Measurements from ENCODE around the gene MACROD1.

Gene MACROD1, protein sequence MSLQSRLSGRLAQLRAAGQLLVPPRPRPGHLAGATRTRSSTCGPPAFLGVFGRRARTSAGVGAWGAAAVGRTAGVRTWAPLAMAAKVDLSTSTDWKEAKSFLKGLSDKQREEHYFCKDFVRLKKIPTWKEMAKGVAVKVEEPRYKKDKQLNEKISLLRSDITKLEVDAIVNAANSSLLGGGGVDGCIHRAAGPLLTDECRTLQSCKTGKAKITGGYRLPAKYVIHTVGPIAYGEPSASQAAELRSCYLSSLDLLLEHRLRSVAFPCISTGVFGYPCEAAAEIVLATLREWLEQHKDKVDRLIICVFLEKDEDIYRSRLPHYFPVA
- total RNA-seq = 2.2 to 3.3 (median 2.3) reads per million in 3 donors

GRCh38 chr11:64165842-64166635 lies at the start of gene MACROD1:
Gene MACROD1, minus strand, starts transcription at chr11:64166113. Its CDS starts 119 bp downstream, at chr11:64165994.
- peaks cover 11% of the 10 kb centered on the region for H3K4me1 ChIP-seq (ENCODE audit: control insufficient read depth, insufficient read depth, low read length, poor library complexity, severe bottlenecking)
- H3K27ac ChIP-seq (ENCODE audit: insufficient read depth, low read length, poor library complexity, severe bottlenecking) = peak within 1 kb of the TSS; percentile 49
- peak within 1 kb of the TSS; percentile 83 for H3K4me3 ChIP-seq (ENCODE audit: insufficient read depth, low read depth, low read length, poor library complexity, severe bottlenecking)
- no peaks in the 10 kb centered on the region for H3K9me3 ChIP-seq (ENCODE audit: control insufficient read depth, low read length)
- DNase-seq = peak; percentile 55 to 64 (median 63)
- no peaks in the 10 kb centered on the region for H3K36me3 ChIP-seq (ENCODE audit: control insufficient read depth, insufficient read depth, low read length)
- no peaks in the 10 kb centered on the region for H3K27me3 ChIP-seq (replicated peaks; ENCODE audit: control insufficient read depth, insufficient read depth, low read length, poor library complexity, severe bottlenecking)

DNA sequence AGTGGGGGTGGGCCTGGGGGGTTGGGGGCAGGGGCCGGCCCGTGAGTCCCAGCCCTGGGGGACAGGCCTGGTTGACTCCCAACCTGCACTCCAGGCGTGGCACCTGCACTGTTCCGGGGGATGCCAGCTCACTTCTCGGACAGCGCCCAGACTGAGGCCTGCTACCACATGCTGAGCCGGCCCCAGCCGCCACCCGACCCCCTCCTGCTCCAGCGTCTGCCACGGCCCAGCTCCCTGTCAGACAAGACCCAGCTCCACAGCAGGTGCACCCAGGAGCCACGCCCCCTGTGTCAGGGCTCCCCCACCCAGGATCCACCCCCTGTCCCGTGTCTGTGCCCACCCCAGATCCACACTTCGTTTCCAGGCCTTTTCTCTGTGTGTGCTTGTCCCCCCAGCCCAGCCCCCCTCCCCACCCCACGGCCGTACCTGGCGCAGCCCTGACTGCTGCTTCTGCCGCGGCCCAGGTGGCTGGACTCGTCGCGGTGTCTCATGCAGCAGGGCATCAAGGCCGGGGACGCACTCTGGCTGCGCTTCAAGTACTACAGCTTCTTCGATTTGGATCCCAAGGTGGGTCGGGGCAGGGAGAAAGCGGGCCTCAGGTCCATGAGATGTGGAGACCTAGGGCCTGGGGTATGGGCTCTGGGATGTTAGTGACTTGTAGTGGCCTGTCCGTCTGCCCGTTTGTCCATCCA lies 45.4 kb upstream of the MACROD1 start:
- DNase-seq = no peak
- Histone ChIP-seq H3K36me3 (ENCODE audit: control insufficient read depth, insufficient read depth, low read length) (peaks cover 37% of the 10 kb centered on the region), H3K27ac (ENCODE audit: insufficient read depth, low read length, poor library complexity, severe bottlenecking) (no peak overlapping the region), H3K4me3 (ENCODE audit: insufficient read depth, low read depth, low read length, poor library complexity, severe bottlenecking) (no peak overlapping the region), H3K27me3 (replicated peaks; ENCODE audit: control insufficient read depth, insufficient read depth, low read length, poor library complexity, severe bottlenecking) (no peaks in the 10 kb centered on the region), H3K9me3 (ENCODE audit: control insufficient read depth, low read length) (no peaks in the 10 kb centered on the region), H3K4me1 (ENCODE audit: control insufficient read depth, insufficient read depth, low read length, poor library complexity, severe bottlenecking) (peaks cover 25% of the 10 kb centered on the region)

GRCh38 chr11:64210301-64211020 lies 44.5 kb upstream of the MACROD1 start:
- no peak overlapping the region for H3K4me3 ChIP-seq (ENCODE audit: insufficient read depth, low read depth, low read length, poor library complexity, severe bottlenecking)
- peaks cover 33% of the 10 kb centered on the region for H3K4me1 ChIP-seq (ENCODE audit: control insufficient read depth, insufficient read depth, low read length, poor library complexity, severe bottlenecking)
- DNase-seq = no peak
- peaks cover 32% of the 10 kb centered on the region for H3K36me3 ChIP-seq (ENCODE audit: control insufficient read depth, insufficient read depth, low read length)
- H3K9me3 ChIP-seq (ENCODE audit: control insufficient read depth, low read length) = no peaks in the 10 kb centered on the region
- no peaks in the 10 kb centered on the region for H3K27me3 ChIP-seq (replicated peaks; ENCODE audit: control insufficient read depth, insufficient read depth, low read length, poor library complexity, severe bottlenecking)
- H3K27ac ChIP-seq (ENCODE audit: insufficient read depth, low read length, poor library complexity, severe bottlenecking) = no peak overlapping the region

DNA sequence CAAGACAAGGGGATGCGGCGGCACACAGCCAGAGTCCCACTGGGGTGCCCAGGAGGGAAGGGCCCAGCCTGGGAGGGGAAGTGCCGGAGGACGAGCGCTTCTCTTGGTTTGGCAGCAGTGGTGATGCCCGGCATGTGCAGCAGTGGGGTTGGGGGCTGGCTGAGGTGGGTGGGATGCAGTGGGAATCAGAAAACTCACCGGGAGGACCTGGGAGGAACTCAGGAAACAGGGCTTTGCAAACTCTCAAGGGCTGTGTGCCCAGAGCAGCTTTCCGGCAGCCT lies 43.6 kb upstream of the MACROD1 start:
- Histone ChIP-seq H3K4me1 (ENCODE audit: control insufficient read depth, insufficient read depth, low read length, poor library complexity, severe bottlenecking) (peaks cover 38% of the 10 kb centered on the region), H3K27ac (ENCODE audit: insufficient read depth, low read length, poor library complexity, severe bottlenecking) (no peak overlapping the region), H3K4me3 (ENCODE audit: insufficient read depth, low read depth, low read length, poor library complexity, severe bottlenecking) (no peak overlapping the region), H3K27me3 (replicated peaks; ENCODE audit: control insufficient read depth, insufficient read depth, low read length, poor library complexity, severe bottlenecking) (no peaks in the 10 kb centered on the region), H3K9me3 (ENCODE audit: control insufficient read depth, low read length) (no peaks in the 10 kb centered on the region), H3K36me3 (ENCODE audit: control insufficient read depth, insufficient read depth, low read length) (peaks cover 32% of the 10 kb centered on the region)
- no peak for DNase-seq

GRCh38 chr11:64208796-64209562 lies 43.1 kb upstream of the MACROD1 start:
- no peaks in the 10 kb centered on the region for H3K9me3 ChIP-seq (ENCODE audit: control insufficient read depth, low read length)
- H3K4me1 ChIP-seq (ENCODE audit: control insufficient read depth, insufficient read depth, low read length, poor library complexity, severe bottlenecking) = peaks cover 43% of the 10 kb centered on the region
- H3K4me3 ChIP-seq (ENCODE audit: insufficient read depth, low read depth, low read length, poor library complexity, severe bottlenecking) = no peak overlapping the region
- DNase-seq = no peak
- H3K27me3 ChIP-seq (replicated peaks; ENCODE audit: control insufficient read depth, insufficient read depth, low read length, poor library complexity, severe bottlenecking) = no peaks in the 10 kb centered on the region
- H3K27ac ChIP-seq (ENCODE audit: insufficient read depth, low read length, poor library complexity, severe bottlenecking) = peak overlapping the region; percentile 81
- peaks cover 35% of the 10 kb centered on the region for H3K36me3 ChIP-seq (ENCODE audit: control insufficient read depth, insufficient read depth, low read length)

DNA sequence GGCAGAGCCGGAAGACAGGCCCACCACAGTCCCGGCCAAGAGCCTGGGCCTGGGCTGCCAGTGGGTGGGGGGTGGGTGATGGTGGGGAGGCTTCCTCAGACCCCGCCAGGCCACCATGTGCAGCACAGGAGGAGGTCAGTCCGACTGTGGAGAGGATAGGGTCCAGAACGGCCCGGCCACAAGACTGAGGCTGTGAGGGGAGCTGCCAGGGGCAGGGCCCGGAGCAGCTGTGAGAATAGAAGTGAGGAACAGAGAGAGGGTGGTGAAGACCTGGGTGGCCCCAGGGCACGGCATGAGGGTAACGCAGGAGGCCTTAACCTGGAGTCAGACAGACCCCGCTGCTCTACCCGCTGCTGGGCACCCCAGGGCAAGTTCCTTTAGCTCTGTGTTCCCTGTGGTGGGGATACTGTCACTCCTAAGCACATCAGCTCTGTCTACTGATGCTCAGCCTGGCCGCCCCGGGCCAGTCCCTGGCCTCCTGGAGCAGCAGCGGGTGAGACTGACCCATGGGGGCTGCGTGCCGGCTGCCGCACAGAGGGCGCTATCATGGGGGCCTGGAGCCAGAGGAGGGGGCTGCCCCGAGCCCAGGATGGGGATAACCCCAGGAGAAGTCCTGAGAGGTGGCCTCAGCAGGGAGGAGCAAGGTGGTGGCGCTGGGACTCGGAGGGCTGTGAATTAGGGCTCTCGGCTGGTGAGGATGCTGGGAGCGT lies 42.3 kb upstream of the MACROD1 start:
- peaks cover 43% of the 10 kb centered on the region for H3K4me1 ChIP-seq (ENCODE audit: control insufficient read depth, insufficient read depth, low read length, poor library complexity, severe bottlenecking)
- DNase-seq = no peak
- H3K4me3 ChIP-seq (ENCODE audit: insufficient read depth, low read depth, low read length, poor library complexity, severe bottlenecking) = peak overlapping the region; percentile 84
- no peaks in the 10 kb centered on the region for H3K9me3 ChIP-seq (ENCODE audit: control insufficient read depth, low read length)
- peak overlapping the region; percentile 81 for H3K27ac ChIP-seq (ENCODE audit: insufficient read depth, low read length, poor library complexity, severe bottlenecking)
- no peaks in the 10 kb centered on the region for H3K27me3 ChIP-seq (replicated peaks; ENCODE audit: control insufficient read depth, insufficient read depth, low read length, poor library complexity, severe bottlenecking)
- H3K36me3 ChIP-seq (ENCODE audit: control insufficient read depth, insufficient read depth, low read length) = peaks cover 43% of the 10 kb centered on the region

DNA sequence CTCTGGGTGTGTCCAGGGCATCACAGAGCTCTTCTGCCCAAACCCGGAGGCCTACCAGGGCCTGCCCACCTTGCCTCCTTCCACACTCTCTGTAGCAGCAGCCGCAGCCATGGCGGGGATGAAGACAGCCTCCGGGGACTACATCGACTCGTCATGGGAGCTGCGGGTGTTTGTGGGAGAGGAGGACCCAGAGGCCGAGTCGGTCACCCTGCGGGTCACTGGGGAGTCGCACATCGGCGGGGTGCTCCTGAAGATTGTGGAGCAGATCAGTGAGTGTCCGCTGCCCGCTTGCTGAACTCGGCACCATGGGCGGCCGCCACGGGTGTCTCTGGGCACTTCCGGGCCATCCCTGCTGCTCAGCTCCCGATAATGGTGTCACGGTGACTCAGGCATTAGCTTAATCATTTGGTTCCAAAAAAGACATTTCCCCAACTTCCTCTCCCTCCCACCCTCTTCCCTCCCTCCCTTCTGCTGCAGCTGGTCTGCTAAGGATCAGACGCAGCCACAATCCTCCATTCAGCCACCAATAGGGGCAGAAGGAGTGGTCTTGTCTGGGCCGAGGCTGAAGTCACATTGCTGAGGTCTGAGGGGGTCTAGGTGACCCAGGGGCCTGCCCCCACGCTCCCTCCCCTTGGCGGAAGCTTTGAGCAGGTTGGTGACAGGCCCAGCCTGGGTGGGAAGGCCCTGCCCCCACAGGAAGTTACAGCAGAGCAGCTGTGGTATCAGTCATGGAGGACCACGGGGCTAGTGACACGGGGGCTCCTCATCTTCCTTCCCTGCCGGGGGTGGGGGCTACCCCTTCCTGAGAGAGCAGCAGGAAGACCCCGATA lies 41.6 kb upstream of the MACROD1 start:
- Histone ChIP-seq H3K4me3 (ENCODE audit: insufficient read depth, low read depth, low read length, poor library complexity, severe bottlenecking) (peak overlapping the region; percentile 84), H3K27ac (ENCODE audit: insufficient read depth, low read length, poor library complexity, severe bottlenecking) (peak overlapping the region; percentile 81), H3K4me1 (ENCODE audit: control insufficient read depth, insufficient read depth, low read length, poor library complexity, severe bottlenecking) (peaks cover 43% of the 10 kb centered on the region)

DNA sequence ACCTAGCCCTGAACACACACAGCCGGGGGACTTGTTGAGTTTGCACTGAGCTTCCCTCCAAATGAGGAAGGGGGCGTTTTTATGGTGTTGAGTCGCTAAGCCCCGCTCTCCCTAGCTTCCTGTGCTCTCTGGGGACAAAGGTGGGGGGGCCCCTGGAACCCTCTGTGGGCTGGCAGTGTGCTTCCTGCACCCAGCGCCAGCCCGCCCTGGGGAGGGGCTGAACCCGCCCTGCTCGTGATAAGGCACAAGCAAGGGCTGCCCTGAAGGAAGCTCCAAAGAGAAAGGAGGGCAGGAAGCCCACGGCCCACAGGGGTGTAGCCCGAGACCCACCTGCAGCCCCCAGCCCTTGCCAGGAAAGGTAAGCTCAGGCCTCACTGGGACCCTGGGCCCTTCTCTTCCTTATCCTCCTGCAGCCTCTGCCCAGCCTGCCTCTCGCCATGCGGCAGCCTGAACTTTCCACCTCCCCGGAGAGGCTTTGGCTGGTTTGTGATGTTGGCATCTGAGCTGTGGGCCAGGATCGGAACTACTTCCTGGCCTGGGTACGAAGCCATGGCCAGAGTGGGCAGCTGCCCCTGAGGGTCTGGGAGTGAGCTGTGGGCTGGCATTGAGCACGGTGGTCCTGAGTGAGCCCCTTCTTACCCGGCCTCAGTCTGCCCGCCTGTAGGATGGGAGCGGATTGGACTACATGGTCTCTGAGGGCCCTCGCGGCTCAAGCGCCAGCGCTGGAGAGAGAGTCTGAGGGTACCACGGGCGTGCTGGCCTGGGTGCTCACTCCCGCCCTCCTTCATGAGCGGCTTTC lies 40.7 kb upstream of the MACROD1 start, which contains the start of gene FERMT3:
TSS of gene FERMT3 (plus strand) at position 265 of the 799 bp plus-strand sequence. CDS start 644 bp downstream, outside the sequence.
- Histone ChIP-seq H3K4me1 (ENCODE audit: control insufficient read depth, insufficient read depth, low read length, poor library complexity, severe bottlenecking) (peaks cover 43% of the 10 kb centered on the region), H3K27me3 (replicated peaks; ENCODE audit: control insufficient read depth, insufficient read depth, low read length, poor library complexity, severe bottlenecking) (no peaks in the 10 kb centered on the region), H3K27ac (ENCODE audit: insufficient read depth, low read length, poor library complexity, severe bottlenecking) (peak within 1 kb of the TSS; percentile 81), H3K36me3 (ENCODE audit: control insufficient read depth, insufficient read depth, low read length) (peaks cover 47% of the 10 kb centered on the region), H3K4me3 (ENCODE audit: insufficient read depth, low read depth, low read length, poor library complexity, severe bottlenecking) (peak within 1 kb of the TSS; percentile 84), H3K9me3 (ENCODE audit: control insufficient read depth, low read length) (no peaks in the 10 kb centered on the region)
- peak in 2 of 3 donors; percentile 48 to 52 for DNase-seq

More for the DNA sequence above, 41.6 kb upstream of the MACROD1 start:
- Histone ChIP-seq H3K9me3 (ENCODE audit: control insufficient read depth, low read length) (no peaks in the 10 kb centered on the region), H3K27me3 (replicated peaks; ENCODE audit: control insufficient read depth, insufficient read depth, low read length, poor library complexity, severe bottlenecking) (no peaks in the 10 kb centered on the region), H3K36me3 (ENCODE audit: control insufficient read depth, insufficient read depth, low read length) (peaks cover 48% of the 10 kb centered on the region)
- DNase-seq = peak; percentile 46 to 54 (median 46)

Data from effector memory CD4-positive, alpha-beta T cell (primary cell).